Right hindlimb (tissue), 1 donor: Measurements from ENCODE around the gene PRSS33.

Experiments used
- DNase-seq: peaks from one replicate; pipeline ENCODE4 v3.0.0-alpha.2; 2018

Gene PRSS33

GRCh38 chr16:2761886-2762583, 25.3 kb downstream of the PRSS33 start:
- no peak for DNase-seq

DNA sequence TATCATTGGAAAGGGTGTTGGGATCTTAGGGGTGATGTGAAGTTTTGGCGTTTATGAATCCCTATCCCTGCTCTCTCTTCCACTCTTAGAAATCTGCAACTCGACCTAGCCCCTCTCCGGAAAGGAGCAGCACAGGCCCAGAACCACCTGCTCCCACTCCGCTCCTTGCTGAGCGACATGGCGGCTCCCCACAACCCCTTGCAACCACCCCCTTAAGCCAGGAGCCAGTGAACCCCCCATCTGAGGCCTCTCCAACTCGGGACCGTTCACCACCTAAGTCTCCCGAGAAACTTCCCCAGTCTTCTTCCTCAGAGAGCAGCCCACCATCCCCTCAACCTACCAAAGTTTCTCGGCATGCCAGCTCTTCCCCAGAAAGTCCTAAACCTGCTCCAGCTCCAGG, 25.9 kb downstream of the PRSS33 start:
- DNase-seq, result no peak

GRCh38 chr16:2757344-2757743, 30.0 kb downstream of the PRSS33 start:
- DNase-seq, result no peak

DNA sequence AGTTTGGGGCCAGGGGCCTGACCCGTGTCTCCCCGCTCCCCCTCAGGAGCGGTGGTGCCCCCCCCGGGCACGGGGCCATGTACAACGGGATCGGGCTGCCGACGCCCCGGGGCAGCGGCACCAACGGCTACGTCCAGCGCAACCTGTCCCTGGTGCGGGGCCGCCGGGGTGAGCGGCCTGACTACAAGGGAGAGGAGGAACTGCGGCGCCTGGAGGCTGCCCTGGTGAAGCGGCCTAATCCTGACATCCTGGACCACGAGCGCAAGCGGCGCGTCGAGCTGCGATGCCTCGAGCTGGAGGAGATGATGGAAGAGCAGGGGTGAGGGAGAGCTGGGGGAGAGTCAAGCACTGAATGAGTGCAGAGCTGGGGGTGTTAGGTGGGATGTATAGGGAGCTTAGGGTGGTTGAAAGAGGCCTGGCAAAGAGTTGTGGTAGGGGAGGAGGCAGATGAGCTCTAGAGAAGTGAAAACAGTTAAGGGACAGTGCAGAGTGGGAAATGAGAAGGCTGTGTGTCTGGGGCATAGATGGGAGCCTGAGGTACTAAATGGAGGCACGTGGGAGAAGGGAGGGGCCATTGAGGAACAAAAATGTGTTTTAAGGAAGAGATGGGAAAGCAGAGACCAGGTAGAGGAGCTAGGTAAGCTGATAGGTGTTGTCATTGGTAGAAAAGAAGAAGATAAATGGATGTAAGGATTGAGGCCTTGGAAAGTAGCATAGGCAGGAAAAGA, 30.9 kb downstream of the PRSS33 start:
- no peak for DNase-seq

GRCh38 chr16:2755158-2755557, 32.2 kb downstream of the PRSS33 start:
- DNase-seq, result no peak

DNA sequence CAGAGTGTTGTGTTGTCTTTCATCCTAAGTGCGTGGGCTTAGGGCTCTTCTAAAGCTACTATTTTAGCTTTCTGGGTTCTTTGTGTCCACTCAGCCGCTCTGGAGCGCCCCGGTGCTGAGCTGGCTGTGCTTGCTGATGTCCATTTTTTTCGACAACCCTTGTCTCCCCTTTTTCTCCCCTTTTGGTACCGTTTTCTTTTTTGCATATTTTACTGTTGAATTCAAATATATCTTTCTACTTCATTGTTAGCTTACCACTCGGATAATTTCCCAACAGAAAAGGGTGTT, 33.7 kb downstream of the PRSS33 start:
- no peak for DNase-seq

DNA sequence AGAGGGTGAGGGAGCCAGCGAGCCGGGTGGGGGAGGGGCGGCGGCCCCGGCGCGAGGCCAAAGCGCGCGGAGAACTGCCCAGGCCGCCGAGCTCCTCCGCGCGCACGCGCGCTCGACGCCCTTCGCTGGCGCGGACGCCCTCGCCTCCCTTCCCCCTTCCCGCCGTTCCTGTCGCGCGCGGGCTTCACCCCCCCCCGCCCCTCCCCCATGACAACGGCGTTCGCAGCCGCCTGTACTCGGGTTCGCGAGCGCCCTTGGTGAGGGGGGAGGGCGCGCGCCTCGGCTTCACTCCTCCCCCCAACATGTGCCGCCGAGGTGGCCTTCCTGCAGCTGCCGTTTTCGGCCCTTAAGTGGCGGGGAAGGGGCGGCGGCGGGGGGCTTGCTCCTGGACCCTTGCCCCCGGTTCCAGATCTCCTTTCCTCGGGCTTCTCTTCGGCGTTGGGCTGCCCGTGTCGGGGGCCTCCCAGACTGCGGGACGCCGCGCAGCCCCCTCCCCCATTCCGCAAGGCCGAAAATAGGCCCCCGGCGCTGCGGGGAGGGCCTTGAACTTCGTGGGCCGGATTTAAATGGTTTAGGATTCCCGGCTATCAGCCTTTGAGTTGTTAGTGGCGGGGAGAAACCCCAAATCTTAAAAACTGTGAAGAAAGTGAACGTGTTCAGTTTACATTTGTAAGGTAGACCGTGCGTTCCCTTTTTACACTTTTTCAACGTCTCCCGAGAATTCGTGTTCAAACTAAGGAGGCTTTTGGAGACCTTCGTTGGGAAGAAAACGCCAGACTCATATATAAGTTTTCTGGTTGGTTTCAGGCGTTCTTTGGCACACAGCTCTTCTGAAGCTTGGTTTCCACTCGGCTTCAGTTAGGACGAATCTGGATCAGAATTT, 34.3 kb downstream of the PRSS33 start:
- DNase-seq, result peak; percentile 92

GRCh38 chr16:2752035-2752849, 35.1 kb downstream of the PRSS33 start, which contains the start of gene SRRM2:
Gene SRRM2, plus strand, starts transcription at chr16:2752638. Its CDS starts 3,727 bp downstream, at chr16:2756365.
- peak; percentile 98 for DNase-seq

DNA sequence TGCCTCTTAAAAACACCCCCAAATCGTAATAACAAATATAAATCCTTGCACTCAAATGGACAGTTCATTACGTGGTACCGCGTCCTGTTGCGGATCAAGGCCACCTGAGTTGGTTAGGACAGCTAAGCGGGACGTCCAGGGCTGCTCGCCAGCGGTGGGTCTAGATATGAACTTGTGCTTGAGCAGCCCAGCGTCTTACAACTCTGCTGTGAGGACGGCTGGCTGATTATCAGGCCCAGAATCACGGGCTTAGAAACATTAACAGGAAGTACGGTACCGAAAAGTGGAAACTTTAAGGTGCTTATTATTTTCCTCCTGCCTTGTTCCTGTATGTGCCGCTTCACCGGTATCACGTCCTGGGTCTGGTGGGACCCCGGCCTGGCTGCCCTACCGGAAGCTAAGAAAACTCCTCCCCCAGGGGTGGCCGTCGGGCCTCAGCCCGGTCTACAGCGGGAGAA, 35.8 kb downstream of the PRSS33 start:
- no peak for DNase-seq

DNA sequence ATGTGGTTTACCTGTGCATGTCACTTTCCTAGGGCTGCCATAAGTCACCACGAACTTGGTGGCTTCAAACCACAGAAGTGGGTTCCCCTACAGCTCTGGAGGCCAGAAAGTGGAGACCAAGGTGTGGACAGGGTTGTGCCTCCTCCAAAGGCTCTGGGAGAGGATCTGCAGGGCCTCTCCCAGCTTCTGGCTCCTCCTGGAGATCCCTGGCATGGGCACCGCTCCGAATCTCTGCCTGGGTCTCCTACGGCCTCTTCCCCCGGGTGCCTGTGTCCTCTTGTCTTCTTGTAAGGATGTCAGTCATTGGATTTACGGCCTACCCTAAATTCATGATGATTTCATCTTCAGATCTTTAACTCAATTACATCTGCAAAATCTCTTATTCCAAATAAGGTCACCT, 37.4 kb downstream of the PRSS33 start:
- DNase-seq, result no peak

DNA sequence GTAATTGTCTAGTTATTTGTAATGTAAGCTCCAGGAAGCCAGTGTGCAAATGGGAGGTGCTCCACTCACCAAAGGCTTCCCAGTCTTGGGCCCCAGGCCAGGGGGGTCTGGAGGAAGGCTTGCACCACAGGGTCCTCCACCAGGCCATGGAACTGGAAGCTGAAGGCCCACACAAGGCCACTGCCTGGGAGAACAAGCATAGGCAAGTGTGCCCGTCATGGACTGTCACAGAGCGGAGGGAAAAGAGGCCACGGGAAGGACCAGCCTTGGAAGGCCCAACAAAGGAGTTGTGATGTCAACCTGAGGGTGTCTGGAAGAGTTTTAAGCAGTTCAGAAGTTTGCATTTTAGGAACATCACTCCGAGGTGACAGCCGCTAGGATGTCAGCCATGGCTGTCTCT, 37.9 kb downstream of the PRSS33 start:
- no peak for DNase-seq

GRCh38 chr16:2748757-2749455, 38.5 kb downstream of the PRSS33 start:
- no peak for DNase-seq

- DNase-seq, result no peak
Measured at GRCh38 chr16:2745961-2746360, 41.4 kb downstream of the PRSS33 start.

DNA sequence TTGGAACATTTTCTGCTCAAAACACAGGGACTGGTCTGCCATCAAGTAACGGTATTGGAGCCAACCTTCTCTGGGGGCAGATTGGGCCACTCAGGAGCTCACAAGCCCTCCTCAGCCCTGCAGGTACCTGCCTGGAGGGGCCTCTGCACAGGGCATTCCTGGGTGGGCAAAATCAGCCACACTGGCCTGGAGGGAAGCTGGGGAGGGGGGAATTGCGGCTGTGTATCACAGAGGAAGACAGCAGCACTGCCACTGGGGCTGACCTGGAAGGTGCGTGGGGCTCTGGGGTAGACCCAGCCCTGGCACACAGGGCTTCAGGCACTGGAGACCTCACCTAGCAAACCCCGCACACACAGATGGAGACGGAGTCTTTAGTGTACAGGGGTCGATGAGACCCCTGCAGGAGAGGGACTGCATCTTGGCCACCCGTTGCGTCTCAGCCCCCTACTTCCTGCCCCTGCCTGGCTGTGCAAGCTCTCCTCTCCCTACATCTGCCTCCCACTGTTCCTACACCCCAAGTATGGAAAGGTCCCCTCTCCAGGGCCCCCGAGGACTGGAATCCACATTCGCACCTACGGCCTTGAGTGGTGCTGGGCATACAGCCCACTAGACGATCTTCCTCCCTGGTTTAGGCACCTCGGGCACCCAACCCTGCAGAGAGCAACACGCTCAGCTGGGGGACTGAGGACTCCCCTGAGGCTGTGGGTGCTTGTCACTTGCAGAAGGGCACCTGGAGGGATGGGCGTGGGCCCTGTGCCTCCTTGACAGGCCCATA, 42.1 kb downstream of the PRSS33 start:
- DNase-seq, result no peak

- no peak for DNase-seq
Measured at GRCh38 chr16:2744711-2745110, 42.6 kb downstream of the PRSS33 start.

DNA sequence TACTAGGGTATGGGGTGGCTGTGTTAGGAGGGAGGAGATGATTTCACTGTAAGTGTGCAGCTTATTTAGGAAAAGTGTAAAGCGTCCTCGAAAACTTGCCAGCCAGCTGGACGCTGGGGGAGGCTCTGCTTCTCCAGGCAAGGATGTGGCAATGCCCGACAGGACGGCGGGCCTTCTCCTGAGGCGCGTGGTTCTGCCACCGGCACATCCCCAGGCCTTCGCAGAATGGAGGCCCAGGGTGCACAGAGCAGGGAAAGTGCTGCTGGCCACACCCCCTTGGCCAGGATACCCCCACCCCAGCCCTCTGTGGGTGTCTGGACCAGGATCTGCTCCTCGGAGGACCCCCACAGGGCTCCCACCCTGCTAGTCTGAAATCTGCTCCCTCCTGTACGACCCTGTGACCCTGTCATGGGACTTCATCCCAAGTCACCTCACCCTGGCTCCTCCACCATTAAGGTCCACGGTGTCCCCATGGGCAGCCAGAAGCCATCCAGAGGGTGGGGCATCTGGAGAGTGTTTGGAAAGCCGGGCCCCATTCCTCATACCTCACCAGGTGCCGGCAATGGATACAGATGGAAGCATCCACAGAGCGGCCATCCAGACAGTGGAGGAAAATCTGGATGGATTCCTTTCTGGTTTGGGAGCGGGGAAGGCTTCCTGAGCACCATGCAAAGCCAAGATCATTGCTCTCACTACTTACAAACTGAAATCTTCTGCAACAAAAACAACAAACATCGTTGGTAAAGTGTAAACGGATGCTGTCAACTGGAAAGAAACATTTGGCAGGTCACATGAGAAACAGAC, 44.2 kb downstream of the PRSS33 start:
- no peak for DNase-seq

DNA sequence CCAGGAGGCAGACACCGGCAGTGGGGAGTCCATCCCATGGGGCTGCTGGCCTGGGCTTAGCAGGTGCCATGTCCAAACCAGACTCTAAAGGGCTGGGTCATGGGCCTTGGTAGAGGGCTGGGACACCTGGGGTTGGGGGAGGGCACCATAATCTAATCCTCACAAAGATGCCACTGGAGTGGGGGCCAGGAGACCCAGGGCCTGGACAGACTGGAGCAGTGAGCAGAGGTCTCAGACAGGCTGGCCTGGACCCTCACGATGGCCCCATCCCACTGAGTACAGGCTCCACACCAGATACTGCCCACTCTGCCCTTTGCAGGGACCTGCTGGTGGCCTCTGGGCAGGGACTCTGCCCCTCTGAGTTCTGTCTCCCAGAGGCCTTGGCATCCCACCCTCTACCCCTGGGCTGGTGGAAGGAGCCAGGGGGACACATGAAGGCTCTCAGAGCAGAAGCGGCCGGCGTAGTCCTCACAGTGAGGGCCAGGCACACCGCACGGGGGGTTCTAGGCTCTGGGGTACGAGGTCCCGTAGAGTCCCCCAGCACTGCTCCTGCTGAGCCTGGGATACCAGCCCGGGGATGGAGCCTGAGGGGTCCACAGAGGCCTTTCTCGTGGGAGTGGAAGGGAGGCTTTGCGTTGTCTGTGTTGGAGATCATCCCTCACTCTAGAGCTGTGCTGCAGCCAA, 44.9 kb downstream of the PRSS33 start:
- DNase-seq, result no peak

DNA sequence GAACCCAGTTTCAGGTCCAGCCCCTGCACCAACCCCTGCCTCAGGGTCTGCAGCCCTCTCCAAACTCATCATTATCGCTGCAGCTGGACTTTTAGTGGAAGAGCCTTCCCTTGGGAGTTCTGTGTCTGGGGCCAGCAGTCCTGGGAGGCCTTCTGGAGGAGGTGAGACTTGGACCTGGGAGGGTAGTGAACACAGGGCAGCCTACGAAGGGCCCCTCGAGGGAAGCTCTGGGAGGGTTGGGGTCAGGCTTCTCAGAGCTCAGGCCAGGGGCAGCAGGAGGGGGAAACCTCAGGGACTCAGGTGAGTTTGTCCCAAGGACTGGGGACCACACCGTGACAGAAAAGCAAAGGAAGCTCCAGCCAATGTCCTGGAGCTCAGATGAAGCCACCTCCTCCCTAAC, 46.2 kb downstream of the PRSS33 start:
- DNase-seq, result no peak

DNA sequence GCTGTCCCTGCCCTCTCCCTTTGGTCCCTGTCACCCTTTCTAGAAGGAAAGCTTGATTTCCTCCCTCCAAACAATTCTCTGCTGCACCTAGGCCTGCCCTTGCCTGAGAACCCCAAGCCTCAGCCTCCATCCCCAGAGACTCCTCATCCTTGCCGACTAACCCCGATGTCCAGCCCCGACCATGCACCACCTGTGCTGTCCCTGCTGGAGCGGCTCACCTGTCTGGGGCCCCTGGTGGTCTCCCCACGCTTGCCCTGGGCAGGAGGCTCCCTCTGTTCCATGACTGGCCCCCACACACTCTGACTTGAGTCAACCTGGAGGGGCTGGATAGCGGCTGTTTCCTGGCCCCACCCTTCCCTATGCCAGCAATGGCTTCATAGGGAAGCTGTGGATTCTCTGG, 46.9 kb downstream of the PRSS33 start:
- DNase-seq, result no peak
